ENCODE measurements around the gene SLX4IP.
A peak's percentile ranks its signal among the peaks of the same experiment; 100 is the strongest.

The SLX4IP gene

GRCh38 chr20:10465135-10465534 lies 30.0 kb downstream of the SLX4IP start:
- H3K4me3 ChIP-seq (IDR thresholded peaks at IDR 0.05; ENCODE audit: insufficient read depth, low read depth, low read length): no peak overlapping the region
- no peak overlapping the region for H2AFZ ChIP-seq (ENCODE audit: low read depth)
- H3K27me3 ChIP-seq (ENCODE audit: insufficient read depth, low read depth): no peaks in the 10 kb centered on the region
- H3K27ac ChIP-seq: no peak overlapping the region
- H4K20me1 ChIP-seq (ENCODE audit: insufficient read depth): no peaks in the 10 kb centered on the region
- no peak overlapping the region for H3K9ac ChIP-seq
- no peaks in the 10 kb centered on the region for H3K79me2 ChIP-seq (ENCODE audit: insufficient read depth, low read depth)
- H3K4me1 ChIP-seq (ENCODE audit: low read depth, poor library complexity, severe bottlenecking): peaks cover 13% of the 10 kb centered on the region
- TF ChIP-seq CTCF (conservative IDR thresholded peaks at IDR 0.05; ENCODE audit: low read depth, low read length): no peak
- no peak overlapping the region for H3K4me2 ChIP-seq
- H3K36me3 ChIP-seq (ENCODE audit: insufficient read depth): no peaks in the 10 kb centered on the region

- no peak for TF ChIP-seq CTCF (conservative IDR thresholded peaks at IDR 0.05; ENCODE audit: low read depth, low read length)
- H3K4me2 ChIP-seq: no peak overlapping the region
- H3K27ac ChIP-seq: no peak overlapping the region
- no peak overlapping the region for H2AFZ ChIP-seq (ENCODE audit: low read depth)
- no peak overlapping the region for H3K4me3 ChIP-seq (IDR thresholded peaks at IDR 0.05; ENCODE audit: insufficient read depth, low read depth, low read length)
- no peak overlapping the region for H3K9ac ChIP-seq
- no peaks in the 10 kb centered on the region for H3K36me3 ChIP-seq (ENCODE audit: insufficient read depth)
- H3K79me2 ChIP-seq (ENCODE audit: insufficient read depth, low read depth): no peaks in the 10 kb centered on the region
- H3K4me1 ChIP-seq (ENCODE audit: low read depth, poor library complexity, severe bottlenecking): peaks cover 13% of the 10 kb centered on the region
- no peaks in the 10 kb centered on the region for H4K20me1 ChIP-seq (ENCODE audit: insufficient read depth)
- H3K27me3 ChIP-seq (ENCODE audit: insufficient read depth, low read depth): no peaks in the 10 kb centered on the region
Observed at GRCh38 chr20:10466325-10466724, 31.2 kb downstream of the SLX4IP start.

- no peaks in the 10 kb centered on the region for H3K27me3 ChIP-seq (ENCODE audit: insufficient read depth, low read depth)
- H3K36me3 ChIP-seq (ENCODE audit: insufficient read depth): no peaks in the 10 kb centered on the region
- no peak overlapping the region for H3K9ac ChIP-seq
- H3K27ac ChIP-seq: no peak overlapping the region
- no peak overlapping the region for H3K4me3 ChIP-seq (IDR thresholded peaks at IDR 0.05; ENCODE audit: insufficient read depth, low read depth, low read length)
- H3K79me2 ChIP-seq (ENCODE audit: insufficient read depth, low read depth): no peaks in the 10 kb centered on the region
- TF ChIP-seq CTCF (conservative IDR thresholded peaks at IDR 0.05; ENCODE audit: low read depth, low read length): no peak
- no peaks in the 10 kb centered on the region for H4K20me1 ChIP-seq (ENCODE audit: insufficient read depth)
- H2AFZ ChIP-seq (ENCODE audit: low read depth): no peak overlapping the region
- no peak overlapping the region for H3K4me2 ChIP-seq
- H3K4me1 ChIP-seq (ENCODE audit: low read depth, poor library complexity, severe bottlenecking): peaks cover 13% of the 10 kb centered on the region
Observed at GRCh38 chr20:10466855-10467254, 31.8 kb downstream of the SLX4IP start.

GRCh38 chr20:10467681-10468339 lies 32.7 kb downstream of the SLX4IP start:
- H2AFZ ChIP-seq (ENCODE audit: low read depth): no peak overlapping the region
- H3K9ac ChIP-seq: no peak overlapping the region
- no peaks in the 10 kb centered on the region for H3K36me3 ChIP-seq (ENCODE audit: insufficient read depth)
- H3K79me2 ChIP-seq (ENCODE audit: insufficient read depth, low read depth): no peaks in the 10 kb centered on the region
- no peaks in the 10 kb centered on the region for H3K27me3 ChIP-seq (ENCODE audit: insufficient read depth, low read depth)
- TF ChIP-seq CTCF (conservative IDR thresholded peaks at IDR 0.05; ENCODE audit: low read depth, low read length): no peak
- peaks cover 13% of the 10 kb centered on the region for H3K4me1 ChIP-seq (ENCODE audit: low read depth, poor library complexity, severe bottlenecking)
- H3K4me2 ChIP-seq: peak overlapping the region; percentile 17; the same call in 1 of the 2 replicates
- no peaks in the 10 kb centered on the region for H4K20me1 ChIP-seq (ENCODE audit: insufficient read depth)
- no peak overlapping the region for H3K4me3 ChIP-seq (IDR thresholded peaks at IDR 0.05; ENCODE audit: insufficient read depth, low read depth, low read length)
- no peak overlapping the region for H3K27ac ChIP-seq

All from KMS-11 (cell line).